Adrenal gland (tissue), 12 donors: ENCODE measurements around the gene ATP6V1C2. TPM values are rescaled to one million over a fixed set of nuclear protein-coding genes. Genes with fewer than 3 reads are reported as not detected.
A peak's percentile ranks its signal among the peaks of the same experiment; 100 is the strongest.
"Not testable (repeated sequence)": the region's sequence is repeated elsewhere in the genome, so short reads cannot be mapped to it uniquely, and the experiment has no call there.

Experiments used
- DNase-seq, 7 donors: peaks; one replicate each; pipeline ENCODE4 v3.0.0-alpha.2; 2019 to 2020
- H3K27ac ChIP-seq, 5 donors: fragments of 200-600 bp; sonication (generic) in 4 of 5; 1 replicate in 3 of 5; 2 replicates in 2 of 5; pipeline versions ENCODE4 v1.5.1 to v1.8.0; 2016 to 2020; ENCODE audit warnings: mild to moderate bottlenecking in 1 of 5
- H3K27me3 ChIP-seq: fragments of 200-600 bp; 2 replicates; pipeline ENCODE4 v1.8.0; 2021
- H3K36me3 ChIP-seq, 2 donors: fragments of 200-600 bp; replicated peaks in 1 of 2; 1 replicate in 1 of 2; 2 replicates in 1 of 2; pipeline versions ENCODE4 v1.5.1 to v1.8.0; 2018 to 2022
- H3K4me1 ChIP-seq, 2 donors: fragments of 200-600 bp; replicated peaks in 1 of 2; 1 replicate in 1 of 2; 2 replicates in 1 of 2; pipeline versions ENCODE4 v1.5.1 to v1.8.0; 2018 to 2021
- H3K4me3 ChIP-seq, 4 donors: fragments of 200-600 bp; sonication (generic) in 3 of 4; one replicate each; pipeline ENCODE4 v1.5.1; 2016 to 2018
- H3K9me3 ChIP-seq, 3 donors: fragments of 200-600 bp; sonication (generic) in 1 of 3; replicated peaks in 1 of 3; 1 replicate in 2 of 3; 2 replicates in 1 of 3; pipeline versions ENCODE4 v1.5.1 to v1.8.0; 2016 to 2021
- POLR2A ChIP-seq, 2 donors: fragments of 450-650 bp; IDR thresholded peaks; one replicate each; pipeline ENCODE4 v1.6.1; 2017; ENCODE audit warnings: antibody characterized with exemption in 2 of 2, mild to moderate bottlenecking in 2 of 2, moderate library complexity in 1 of 2
- WGBS, 4 donors: extraction: QIAGEN DNeasy Blood & Tissue Kit in 2 of 4; methylation state at CpG; one replicate each; pipeline versions ENCODE4 v1.1.5 to v1.1.7; 2013 to 2017; 5-methylcytosine and 5-hydroxymethylcytosine counted together
- intact Hi-C, 2 donors: fragments of 100-400 bp; cut with DNase I; formaldehyde crosslinking; loops; one replicate each; pipeline versions ENCODE4 v1.14.1 to v1.15.0; 2022 to 2023
- polyA plus RNA-seq, 3 donors: library from polyadenylated mRNA; stranded (reverse); fragments of 200-250 nt in 2 of 3; fragments of 350-450 nt in 1 of 3; fragmentation: Illumina TruSeq in 1 of 3; extraction: RNeasy Lipid Tissue Mini Kit (QIAGEN cat#74804) in 1 of 3; gene quantifications; one replicate each; pipeline ENCODE4 v1.2.3, GENCODE V29; 2013 to 2014
- total RNA-seq, 9 donors: library from RNA; depleted of rRNA in 4 of 9; stranded (reverse); fragments of >200 nt in 4 of 9; fragments of 120-200 nt in 1 of 9; fragmentation: NEBNext Ultra II Directional in 1 of 9; extraction: Animal tissue kit (Norgen Biotek cat#: 25700) in 1 of 9; gene quantifications; one replicate each; pipeline versions ENCODE4 v1.1.0 to v1.2.4, GENCODE V29; 2013 to 2023
- TF ChIP-seq, protein P1 (sequence below), 6 experiments: fragments of 450-650 bp in 4 of 6; fragments of 200-600 bp in 2 of 6; sonication (generic) in 1 of 6; IDR thresholded peaks; 1 replicate in 5 of 6; 2 replicates in 1 of 6; pipeline versions ENCODE4 v1.5.1 to v1.8.0; 2016 to 2021; ENCODE audit warnings: antibody characterized with exemption in 6 of 6, mild to moderate bottlenecking in 2 of 6, moderate library complexity in 1 of 6
- donor health status: healthy with polysubstance abuse.
- donor health status: Bipolar disorder and iron deficiency.
- donor health status: DM: yes; HTN: yes; CAD: no.
- donor health status: DM: no; HTN: no; CAD: no.
- donor health status: DM: no; HTN: no; CAD: no.
- donor health status: DM: yes; HTN: yes; CAD: no.

The ATP6V1C2 gene
- total and polyA plus RNA-seq, 12 donors: 0.14 to 7.7 (median 0.94) TPM; not detected in 1

DNA sequence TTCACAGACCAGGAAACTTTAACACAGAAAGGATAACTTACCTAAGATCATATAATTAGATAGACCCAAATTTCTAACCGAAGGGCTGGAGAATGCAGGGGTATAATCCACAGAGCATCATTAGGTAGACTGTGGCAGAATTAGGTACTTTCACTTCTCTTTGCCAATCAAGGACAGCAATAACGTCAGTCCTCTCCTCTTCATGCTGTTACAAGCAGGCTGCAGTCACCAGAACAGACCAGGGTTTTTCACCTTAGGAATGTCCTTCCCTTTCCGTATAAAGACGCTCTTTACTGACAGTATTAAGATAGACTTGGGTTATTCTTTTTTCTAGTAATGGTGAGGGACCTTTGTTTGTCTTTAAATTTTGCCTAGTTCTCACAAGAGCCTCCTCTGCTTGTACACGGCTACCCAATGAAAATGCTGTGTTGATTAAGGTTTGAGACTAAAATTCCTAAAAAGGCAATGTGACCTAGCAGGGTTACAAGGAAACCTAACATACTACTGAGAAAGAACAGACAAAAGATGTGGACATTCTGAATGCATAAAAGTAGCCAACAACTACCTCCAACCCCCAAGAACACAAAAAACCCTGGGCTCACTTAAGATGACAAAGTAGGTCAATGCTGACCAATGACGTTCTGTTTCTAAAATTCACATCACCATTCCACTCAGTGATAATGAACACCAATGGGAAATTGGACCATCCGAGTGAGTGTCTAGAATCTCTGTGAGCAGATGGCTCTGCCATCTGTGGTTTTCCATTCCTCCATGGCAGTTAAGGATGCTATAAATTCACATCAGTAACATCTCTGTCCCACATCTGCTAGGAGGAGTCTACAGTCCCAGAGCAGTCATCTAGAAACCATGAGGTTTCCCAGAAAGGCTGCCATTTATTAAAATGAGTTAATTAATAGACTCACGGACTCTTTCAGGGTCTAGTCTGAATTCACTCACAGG, 89.1 kb downstream of the ATP6V1C2 start:
- intact Hi-C loops: no loop called here
- peak overlapping the region; percentile 62 to 98 (median 83) for H3K27ac ChIP-seq
- WGBS, 4 donors: 22 to 30% (median 26%) methylated on average over 8 of the region's 8 CpGs
- peaks cover 8 to 40% of the 10 kb centered on the region in 2 donors for H3K4me1 ChIP-seq
- H3K36me3 ChIP-seq: no peaks in the 10 kb centered on the region
- DNase-seq: peak in 3 of 7 donors; percentile 39 to 59 (median 53)
- no peaks in the 10 kb centered on the region for H3K27me3 ChIP-seq
- no peaks in the 10 kb centered on the region for H3K9me3 ChIP-seq
- H3K4me3 ChIP-seq: peak overlapping the region in 1 of 4 donors; percentile 98
- TF ChIP-seq POLR2A (IDR thresholded peaks at IDR 0.05): peak in 1 of 2 donors; percentile 64
- TF ChIP-seq, protein P1, sequence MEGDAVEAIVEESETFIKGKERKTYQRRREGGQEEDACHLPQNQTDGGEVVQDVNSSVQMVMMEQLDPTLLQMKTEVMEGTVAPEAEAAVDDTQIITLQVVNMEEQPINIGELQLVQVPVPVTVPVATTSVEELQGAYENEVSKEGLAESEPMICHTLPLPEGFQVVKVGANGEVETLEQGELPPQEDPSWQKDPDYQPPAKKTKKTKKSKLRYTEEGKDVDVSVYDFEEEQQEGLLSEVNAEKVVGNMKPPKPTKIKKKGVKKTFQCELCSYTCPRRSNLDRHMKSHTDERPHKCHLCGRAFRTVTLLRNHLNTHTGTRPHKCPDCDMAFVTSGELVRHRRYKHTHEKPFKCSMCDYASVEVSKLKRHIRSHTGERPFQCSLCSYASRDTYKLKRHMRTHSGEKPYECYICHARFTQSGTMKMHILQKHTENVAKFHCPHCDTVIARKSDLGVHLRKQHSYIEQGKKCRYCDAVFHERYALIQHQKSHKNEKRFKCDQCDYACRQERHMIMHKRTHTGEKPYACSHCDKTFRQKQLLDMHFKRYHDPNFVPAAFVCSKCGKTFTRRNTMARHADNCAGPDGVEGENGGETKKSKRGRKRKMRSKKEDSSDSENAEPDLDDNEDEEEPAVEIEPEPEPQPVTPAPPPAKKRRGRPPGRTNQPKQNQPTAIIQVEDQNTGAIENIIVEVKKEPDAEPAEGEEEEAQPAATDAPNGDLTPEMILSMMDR (IDR thresholded peaks at IDR 0.05): peak in 2 of 6 experiments; percentile 10

DNA sequence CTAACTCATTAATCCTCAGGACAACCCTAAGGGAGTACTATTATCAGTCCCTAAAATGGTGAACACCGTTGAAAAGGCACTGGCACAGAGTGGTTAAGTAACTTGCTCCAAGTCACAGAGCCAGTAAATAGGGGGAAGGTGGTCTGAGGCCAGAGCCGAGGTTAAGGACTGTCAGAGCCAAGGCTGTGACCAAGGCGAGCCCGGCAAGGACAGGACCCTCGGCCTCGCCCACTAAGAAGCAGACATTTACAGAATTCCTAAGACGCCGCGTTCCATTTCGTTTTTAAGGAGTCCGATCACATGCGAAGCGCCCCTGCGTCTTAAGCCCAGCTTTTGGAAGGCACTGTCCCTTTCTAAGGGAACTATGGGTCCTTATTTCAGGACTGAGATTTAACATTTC, 90.1 kb downstream of the ATP6V1C2 start:
- intact Hi-C loops: no loop called here
- no peak for TF ChIP-seq POLR2A (IDR thresholded peaks at IDR 0.05)
- TF ChIP-seq, protein P1 (IDR thresholded peaks at IDR 0.05): no peak
- H3K36me3 ChIP-seq: no peaks in the 10 kb centered on the region
- H3K4me1 ChIP-seq: peaks cover 8 to 40% of the 10 kb centered on the region in 2 donors
- no peaks in the 10 kb centered on the region for H3K9me3 ChIP-seq
- peak in 1 of 7 donors; percentile 54 for DNase-seq
- H3K27ac ChIP-seq: peak overlapping the region; percentile 19 to 98 (median 83)
- H3K27me3 ChIP-seq: no peaks in the 10 kb centered on the region
- WGBS, 4 donors: 1 to 15% (median 8%) methylated on average over 9 to 14 of the region's 14 CpGs
- peak overlapping the region in 3 of 4 donors; percentile 63 to 98 (median 72) for H3K4me3 ChIP-seq

DNA sequence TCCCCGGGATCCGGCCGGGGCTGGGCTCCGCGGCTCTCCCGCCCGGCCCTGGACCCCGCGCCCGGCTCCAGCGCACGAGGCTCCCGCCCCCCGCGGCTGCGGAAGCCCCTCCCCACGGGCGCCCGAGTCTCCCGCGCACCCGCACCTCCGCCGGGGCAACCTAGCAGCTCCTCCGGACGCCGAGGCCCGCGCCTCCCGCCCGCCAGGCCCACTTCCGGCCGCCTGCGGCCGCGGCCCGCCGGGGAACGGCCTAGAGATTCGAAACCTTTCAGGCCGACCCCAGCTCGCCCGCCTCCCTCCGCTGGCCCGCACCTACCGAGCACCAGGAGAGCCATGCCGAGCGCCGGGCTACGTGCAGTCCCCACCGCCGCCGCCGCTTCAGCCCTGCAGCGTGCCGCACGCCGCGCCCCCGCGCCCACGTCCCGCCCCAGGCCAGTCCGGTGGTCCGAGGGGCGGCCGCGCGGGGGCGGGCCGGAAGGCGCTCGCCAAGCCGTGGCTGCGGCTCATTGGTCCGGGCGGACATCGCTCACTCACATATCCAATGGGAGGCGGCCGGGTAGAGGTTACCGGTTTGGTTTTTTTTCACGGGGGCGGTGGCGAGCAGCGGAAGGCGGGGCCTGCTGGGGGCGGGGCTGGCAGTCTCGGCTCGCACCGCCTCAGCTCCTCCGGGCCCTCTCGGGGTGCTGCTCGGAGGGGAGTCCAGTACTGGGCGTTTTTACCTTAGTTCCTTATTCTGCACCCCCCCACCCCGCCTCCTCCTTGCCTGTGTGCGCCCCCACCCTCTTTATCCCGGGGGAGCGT, 91.1 kb downstream of the ATP6V1C2 start, which contains the start of gene PDIA6:
Gene PDIA6, minus strand, starts transcription at position 424 of the 801 bp plus-strand sequence. Its CDS starts 89 bp downstream, at position 335.
- TF ChIP-seq, protein P1 (IDR thresholded peaks at IDR 0.05): peak in 3 of 6 experiments; percentile 15 to 60 (median 33)
- TF ChIP-seq POLR2A (IDR thresholded peaks at IDR 0.05): peak; percentile 71 to 88
- peak within 1 kb of the TSS; percentile 65 to 98 (median 85) for H3K27ac ChIP-seq
- intact Hi-C loops: no loop called here
- peak within 1 kb of the TSS; percentile 63 to 98 (median 72) for H3K4me3 ChIP-seq
- no peaks in the 10 kb centered on the region for H3K27me3 ChIP-seq
- DNase-seq: peak; percentile 97 to 99 (median 99)
- no peaks in the 10 kb centered on the region for H3K36me3 ChIP-seq
- no peaks in the 10 kb centered on the region for H3K9me3 ChIP-seq
- WGBS, 4 donors: 0 to 1% (median 0%) methylated on average over 23 to 98 of the region's 98 CpGs; no CpG with 5 or more reads in 1 of the 4 donors
- H3K4me1 ChIP-seq: peaks cover 8 to 40% of the 10 kb centered on the region in 2 donors

DNA sequence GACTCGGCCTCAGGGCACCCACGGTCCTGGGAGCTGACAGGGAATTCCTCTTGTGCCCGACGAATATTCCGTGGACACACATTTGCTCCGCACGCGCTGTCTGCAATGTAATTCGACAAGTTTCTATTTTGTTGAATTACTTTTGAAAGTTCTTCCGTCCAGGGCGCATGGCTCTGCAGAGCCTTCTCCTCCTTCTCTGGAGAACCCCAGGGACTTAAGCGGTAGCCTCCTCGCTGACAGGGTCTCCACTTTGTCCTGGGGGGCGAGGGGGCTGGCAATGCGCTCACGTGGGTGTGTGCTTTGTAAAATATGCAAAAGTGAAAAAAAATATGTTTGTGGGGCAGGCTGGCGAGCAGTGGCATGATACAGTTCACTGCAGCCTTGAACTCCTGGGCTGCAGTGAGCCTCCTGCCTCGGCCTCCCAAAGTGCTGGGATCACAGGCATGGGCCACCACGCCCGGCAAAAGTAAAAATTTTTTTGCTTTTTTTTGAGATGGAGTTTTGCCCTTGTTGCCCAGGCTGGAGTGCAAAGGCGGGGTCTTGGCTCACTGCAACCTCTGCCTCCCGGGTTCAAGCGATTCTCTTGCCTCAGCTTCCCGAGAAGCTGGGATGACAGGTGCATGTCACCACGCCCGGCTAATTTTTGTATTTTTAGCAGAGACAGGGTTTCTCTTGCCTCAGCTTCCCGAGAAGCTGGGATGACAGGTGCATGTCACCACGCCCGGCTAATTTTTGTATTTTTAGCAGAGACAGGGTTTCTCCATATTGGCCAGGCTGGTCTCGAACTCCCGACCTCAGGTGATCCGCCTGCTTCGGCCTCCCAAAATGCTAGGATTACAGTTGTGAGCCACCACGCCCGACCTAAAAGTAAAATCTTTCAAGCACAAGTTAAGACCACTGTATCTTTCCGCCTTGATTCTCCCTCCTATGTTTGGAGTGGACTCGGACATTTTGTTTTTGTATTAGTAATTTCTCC, 92.0 kb downstream of the ATP6V1C2 start:
- DNase-seq, H3K27me3 ChIP-seq, intact Hi-C loops, H3K36me3 ChIP-seq, H3K9me3 ChIP-seq: not testable (repeated sequence)
- Histone ChIP-seq H3K27ac (peak overlapping the region in 4 of 5 donors; percentile 83 to 98 (median 90)), H3K4me3 (peak overlapping the region in 2 of 4 donors; percentile 63 to 98), H3K4me1 (peaks cover 8 to 32% of the 10 kb centered on the region in 2 donors)
- 49 to 55% (median 50%) methylated on average over 35 to 37 of the region's 37 CpGs for WGBS, 4 donors
